NCI-H524 treated with DMSO at 0.1 percent for 48 hours (cell line): ENCODE measurements around the gene PLCB4.

Experiments used
- DNase-seq: peaks from one replicate; lab custom pipeline; 2025; lab: John Stamatoyannopoulos, UW

Gene PLCB4

DNA sequence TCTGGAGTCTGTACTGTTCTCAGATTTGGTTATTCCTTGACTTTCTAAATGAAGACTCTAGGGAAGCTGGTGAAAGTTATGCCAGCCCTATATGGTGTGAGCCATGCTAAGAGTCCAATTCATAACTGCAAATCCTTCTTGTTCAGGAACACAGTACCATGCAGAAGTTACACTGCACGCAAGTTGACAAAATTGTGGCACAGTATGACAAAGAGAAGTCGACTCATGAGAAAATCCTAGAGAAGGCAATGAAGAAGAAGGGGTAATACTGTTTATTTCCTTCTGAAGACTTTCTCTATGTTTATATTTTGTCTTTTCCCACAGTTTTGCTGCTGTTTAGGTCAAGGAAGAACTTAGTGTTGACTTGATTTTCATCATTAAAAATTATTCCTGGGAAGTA lies 384.3 kb downstream of the PLCB4 start:
- no peak for DNase-seq

DNA sequence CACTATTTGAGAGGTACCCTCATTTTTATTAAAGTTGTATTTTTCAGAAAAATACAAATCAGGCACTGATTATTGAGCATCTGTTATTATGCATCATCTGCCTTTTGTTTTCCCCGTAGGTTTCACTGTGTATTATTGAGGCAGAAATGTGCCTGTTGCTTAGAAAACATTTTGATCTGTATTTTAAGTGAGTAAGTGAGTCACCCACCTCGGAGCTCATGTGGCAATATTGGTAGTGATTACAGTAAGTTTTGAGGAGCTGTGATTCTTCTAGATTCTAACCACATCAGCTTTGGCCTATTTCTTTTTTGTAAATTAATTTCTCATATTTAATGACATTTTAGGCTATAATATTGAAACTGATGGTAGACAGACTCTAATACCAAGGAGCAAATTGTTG lies 385.9 kb downstream of the PLCB4 start:
- no peak for DNase-seq

DNA sequence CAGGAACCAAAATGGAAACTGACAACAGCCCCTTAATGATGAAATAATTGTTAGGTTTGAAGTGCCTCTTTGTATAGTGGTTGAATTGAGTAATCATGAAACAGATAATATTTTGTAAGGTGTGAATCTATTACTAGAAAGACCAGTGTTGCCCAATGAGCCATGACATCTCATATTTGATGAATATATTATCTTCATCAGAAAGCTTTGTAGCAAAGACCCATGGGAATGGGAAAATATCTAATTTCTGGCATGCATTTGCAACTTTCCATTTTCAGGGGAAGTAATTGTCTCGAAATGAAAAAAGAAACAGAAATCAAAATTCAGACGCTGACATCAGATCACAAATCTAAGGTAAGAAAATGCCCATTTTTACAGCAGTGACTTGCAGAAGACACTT lies 388.2 kb downstream of the PLCB4 start:
- DNase-seq, result no peak

DNA sequence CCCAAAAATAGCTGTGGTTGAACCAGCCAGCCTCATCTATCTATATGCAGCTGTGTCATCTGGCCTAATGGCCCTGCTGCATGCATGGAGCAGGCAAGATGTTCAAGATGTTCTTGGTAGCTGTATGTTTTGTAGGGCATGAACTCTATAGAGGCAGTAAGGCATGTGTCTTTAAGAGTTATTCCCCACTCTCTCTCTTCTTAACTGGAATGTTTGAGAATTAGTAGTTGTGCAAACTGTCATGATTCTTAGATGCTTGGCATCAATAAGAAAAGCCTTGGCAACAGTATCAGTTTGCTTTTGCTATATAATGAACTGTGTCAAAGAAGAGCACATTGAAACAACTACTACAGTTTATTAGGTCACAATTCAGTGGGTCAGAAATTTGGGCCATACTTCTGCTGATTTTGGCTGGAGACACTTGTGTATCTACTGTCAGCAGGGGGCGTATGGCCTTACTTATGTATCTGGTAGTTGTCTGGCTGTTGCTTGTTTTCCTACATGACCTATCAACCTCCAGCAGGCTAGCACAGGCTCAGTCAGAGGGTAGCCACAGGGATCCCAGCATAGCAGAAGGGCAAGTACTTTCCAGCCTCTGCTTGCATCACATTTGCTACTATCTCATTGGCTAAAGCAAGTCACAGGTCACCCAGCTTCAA lies 389.4 kb downstream of the PLCB4 start:
- no peak for DNase-seq

DNA sequence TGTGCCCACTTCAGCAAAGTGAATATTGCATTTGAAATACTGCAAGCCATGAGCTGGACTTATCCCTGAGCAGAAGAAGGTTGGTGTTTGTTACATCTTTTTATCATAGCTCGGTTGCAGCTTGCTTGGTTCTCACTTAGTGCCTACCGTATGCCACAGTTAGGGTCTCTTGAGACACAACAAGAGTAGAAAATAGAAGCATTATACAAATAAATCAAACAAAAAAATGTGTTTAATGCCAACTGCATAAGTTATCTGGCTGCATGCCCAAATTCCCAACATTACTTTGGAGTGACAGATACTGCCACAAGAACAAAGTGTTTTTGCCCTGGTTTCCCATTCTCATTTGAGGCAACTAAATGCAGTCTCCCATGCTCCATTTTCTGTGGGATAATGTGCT lies 391.6 kb downstream of the PLCB4 start:
- DNase-seq, result no peak

GRCh38 chr20:9467995-9468394 lies 399.1 kb downstream of the PLCB4 start:
- DNase-seq, result no peak

DNA sequence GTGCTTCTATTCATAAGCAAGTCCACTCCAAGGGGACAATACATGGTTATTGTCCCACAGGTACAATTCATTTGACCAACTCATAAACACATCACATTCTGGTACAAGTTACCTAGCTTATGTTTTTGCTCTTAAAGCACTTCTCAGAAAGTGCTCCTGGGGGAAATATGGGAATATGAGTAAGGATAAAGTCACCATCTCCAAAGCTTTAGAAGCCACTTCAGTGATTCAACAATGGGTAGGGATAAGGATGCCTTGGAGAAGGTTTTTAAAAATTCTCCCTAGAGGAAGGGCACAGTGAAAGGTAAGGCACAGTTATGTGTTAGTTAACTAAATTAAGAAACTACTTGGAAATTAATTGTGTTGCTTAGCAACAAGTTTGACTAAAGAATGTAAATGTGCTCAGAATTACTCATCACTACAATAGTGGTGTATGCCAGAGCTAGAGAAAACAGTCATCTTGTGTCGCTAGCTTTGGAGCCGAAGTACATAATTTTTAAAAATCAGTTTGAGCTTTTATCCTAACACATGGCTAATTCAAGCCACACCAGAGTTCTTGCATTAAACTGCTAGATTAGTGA lies 406.0 kb downstream of the PLCB4 start:
- no peak for DNase-seq

GRCh38 chr20:9475456-9475855 lies 406.6 kb downstream of the PLCB4 start:
- DNase-seq, result no peak

GRCh38 chr20:9476174-9476573 lies 407.3 kb downstream of the PLCB4 start:
- no peak for DNase-seq

- no peak for DNase-seq
Measured at GRCh38 chr20:9476637-9477036, 407.8 kb downstream of the PLCB4 start.

DNA sequence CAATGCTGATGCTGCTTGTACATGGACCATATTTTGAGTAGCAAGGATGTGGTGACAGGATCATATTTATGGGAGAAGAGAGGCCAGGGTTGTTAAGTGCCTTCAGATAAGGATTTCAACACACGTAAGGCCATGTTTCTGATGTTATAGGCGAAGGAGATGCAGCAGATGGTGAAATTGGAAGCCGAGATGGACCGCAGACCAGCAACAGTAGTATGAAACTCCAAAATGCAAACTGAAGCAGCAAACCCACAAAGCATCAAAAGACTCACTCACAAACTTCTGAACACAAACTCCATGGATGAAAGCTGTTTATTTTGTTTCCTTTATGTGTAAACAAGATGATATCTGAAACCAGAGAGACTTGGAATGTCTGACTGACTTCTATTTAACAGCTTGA lies 409.9 kb downstream of the PLCB4 start:
- DNase-seq, result no peak

GRCh38 chr20:9480066-9480465 lies 411.2 kb downstream of the PLCB4 start:
- no peak for DNase-seq

GRCh38 chr20:9482180-9482579 lies 413.3 kb downstream of the PLCB4 start:
- DNase-seq, result no peak

- peak; percentile 61 for DNase-seq
Measured at GRCh38 chr20:9483131-9483530, 414.2 kb downstream of the PLCB4 start.

DNA sequence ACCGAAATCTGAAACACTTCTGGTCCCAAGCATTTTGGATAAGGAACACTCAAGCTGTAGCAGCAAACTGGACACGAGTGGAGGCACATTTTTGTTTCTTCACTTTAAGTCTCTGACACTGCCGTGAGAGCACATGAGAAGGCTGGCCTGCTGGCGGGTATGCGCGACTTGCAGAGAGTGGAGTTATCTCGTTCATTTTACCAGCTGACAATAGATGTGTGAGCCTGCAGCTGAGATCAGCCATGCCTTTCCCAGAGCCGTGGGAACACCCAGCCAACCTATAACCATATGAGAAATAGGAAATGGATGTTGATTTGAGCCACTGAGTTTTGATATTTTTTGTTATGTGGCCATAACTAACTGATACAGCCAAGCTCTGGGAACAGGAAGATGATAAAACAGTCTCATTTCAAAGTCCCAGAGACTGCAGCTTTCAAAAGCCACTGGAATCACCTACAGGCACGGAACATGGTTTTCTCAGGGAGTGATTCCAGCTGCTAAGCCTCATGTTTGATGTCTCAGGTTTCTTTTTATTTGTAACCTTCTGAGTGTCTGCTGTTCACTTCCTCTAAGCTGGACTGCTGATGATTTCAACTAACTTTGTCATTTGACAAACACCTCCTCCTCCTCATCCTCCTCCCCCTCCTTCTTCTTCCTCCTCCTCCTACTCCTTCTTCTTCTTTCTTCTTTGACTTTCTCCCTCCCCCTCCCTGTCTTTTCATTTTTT lies 416.9 kb downstream of the PLCB4 start:
- no peak for DNase-seq

DNA sequence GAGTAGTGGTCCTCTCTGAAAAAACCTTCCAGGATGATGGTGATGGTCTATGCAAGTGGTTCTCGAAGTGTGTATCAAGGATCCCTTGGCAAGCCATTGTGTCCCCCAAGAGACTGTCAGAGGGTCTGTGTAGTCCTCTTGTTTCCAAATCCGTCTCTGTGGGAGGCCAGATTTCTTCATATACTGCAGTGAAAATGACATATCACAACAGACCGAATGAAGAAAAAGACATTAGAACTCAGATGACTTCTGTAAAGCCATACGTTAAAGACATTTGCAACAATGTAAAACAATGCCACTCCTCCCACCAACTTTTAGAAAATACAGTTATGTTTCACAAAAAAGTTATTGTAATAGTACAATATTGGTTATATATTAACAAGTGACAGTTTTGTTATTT lies 418.3 kb downstream of the PLCB4 start:
- DNase-seq, result no peak

DNA sequence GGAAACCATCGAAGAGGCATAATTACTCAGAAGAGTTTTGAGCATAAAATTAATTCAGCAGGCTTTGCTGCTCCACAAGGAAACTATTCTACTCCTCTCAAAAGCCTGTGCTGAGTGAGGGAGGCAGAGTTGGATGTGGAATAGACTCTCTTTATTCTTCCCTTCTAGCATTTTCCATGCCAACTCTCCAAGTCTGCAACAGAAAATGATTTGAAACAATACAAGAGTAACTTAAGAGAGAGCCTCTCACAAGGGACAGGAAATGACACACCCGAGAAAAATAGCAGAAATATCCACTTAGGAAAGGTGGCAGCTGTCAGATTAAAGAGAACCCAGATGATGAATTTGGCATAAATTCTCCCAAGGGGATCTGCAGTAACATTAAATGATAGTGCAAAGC lies 419.2 kb downstream of the PLCB4 start:
- no peak for DNase-seq

GRCh38 chr20:9490161-9490560 lies 421.3 kb downstream of the PLCB4 start:
- DNase-seq, result no peak

GRCh38 chr20:9490631-9491030 lies 421.7 kb downstream of the PLCB4 start:
- no peak for DNase-seq

- DNase-seq, result no peak
Measured at GRCh38 chr20:9491324-9491723, 422.4 kb downstream of the PLCB4 start.

DNA sequence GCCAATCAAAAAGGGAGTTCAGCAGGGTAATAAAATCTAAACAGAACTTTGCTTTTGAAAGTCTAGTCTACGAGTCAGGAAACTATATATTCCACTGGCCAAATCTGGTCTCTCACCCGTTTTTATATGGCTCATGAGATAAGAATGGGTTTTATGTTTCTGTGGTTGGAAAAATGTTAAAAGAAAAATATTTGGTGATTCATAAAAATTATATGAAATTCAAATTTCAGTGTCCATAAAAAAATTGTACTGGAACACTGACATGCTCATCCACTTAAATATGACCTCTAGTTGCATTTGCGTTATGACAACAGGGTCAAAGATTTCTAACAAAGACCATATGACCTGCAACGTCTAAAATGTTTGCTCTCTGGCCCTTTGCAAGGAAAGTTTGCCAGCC lies 423.2 kb downstream of the PLCB4 start:
- no peak for DNase-seq

GRCh38 chr20:9493803-9494202 lies 424.9 kb downstream of the PLCB4 start:
- DNase-seq, result no peak

- DNase-seq, result no peak
Measured at GRCh38 chr20:9495701-9496100, 426.8 kb downstream of the PLCB4 start.

DNA sequence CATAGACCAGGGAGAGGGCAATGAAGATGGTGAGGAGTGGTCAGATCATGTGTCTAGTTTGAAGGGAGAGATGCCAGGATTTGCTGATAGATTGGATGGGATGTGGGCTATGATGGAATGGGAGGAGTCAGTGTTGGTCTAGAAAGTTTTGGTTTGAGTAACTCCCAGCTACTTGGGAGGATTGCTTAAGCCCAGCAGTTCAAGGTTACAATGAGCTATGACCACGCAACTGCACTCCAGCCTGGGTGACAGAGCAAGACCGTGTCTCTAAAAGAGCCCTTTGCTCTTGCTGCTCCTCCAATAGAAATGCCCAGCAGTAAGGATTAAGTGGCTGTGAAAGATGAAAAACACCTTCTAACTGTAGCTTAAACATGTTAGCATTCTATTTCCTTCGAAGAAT lies 427.3 kb downstream of the PLCB4 start:
- DNase-seq, result no peak
